HG03139 (cell line): ENCODE measurements around the gene ANKRD61.
"Not testable (repeated sequence)": the region's sequence is repeated elsewhere in the genome, so short reads cannot be mapped to it uniquely, and the experiment has no call there.

Experiments used
- ATAC-seq: cut with Tn5 transposase; IDR thresholded peaks from one replicate; pipeline ENCODE4 v1.9.1; 2021; ENCODE audit not compliant: unreplicated experiment

The ANKRD61 gene

GRCh38 chr7:6031567-6031966, 391 bp downstream of the ANKRD61 start:
- no peak for ATAC-seq

- no peak for ATAC-seq
These were observed 991 bp downstream of the ANKRD61 start for GRCh38 chr7:6032167-6032566.

- no peak for ATAC-seq
These were observed 1.5 kb downstream of the ANKRD61 start for GRCh38 chr7:6032641-6033040.

- no peak for ATAC-seq
These were observed 4.0 kb downstream of the ANKRD61 start for GRCh38 chr7:6035165-6035564.

- ATAC-seq, result no peak
These were observed 4.5 kb downstream of the ANKRD61 start for GRCh38 chr7:6035686-6036085.

GRCh38 chr7:6049780-6050179, 18.6 kb downstream of the ANKRD61 start:
- no peak for ATAC-seq

- not testable (repeated sequence) for ATAC-seq
These were observed 20.0 kb downstream of the ANKRD61 start for GRCh38 chr7:6051185-6051584.

- no peak for ATAC-seq
These were observed 25.4 kb downstream of the ANKRD61 start for GRCh38 chr7:6056616-6057015.

GRCh38 chr7:6057316-6058129, 26.3 kb downstream of the ANKRD61 start:
- no peak for ATAC-seq

- not testable (repeated sequence) for ATAC-seq
These were observed 28.8 kb downstream of the ANKRD61 start for GRCh38 chr7:6059941-6060340.

- ATAC-seq, result no peak
These were observed 40.2 kb downstream of the ANKRD61 start for GRCh38 chr7:6071406-6071805.

GRCh38 chr7:6074612-6075380, 43.6 kb downstream of the ANKRD61 start:
- ATAC-seq, result no peak

GRCh38 chr7:6078548-6078947, 47.4 kb downstream of the ANKRD61 start:
- ATAC-seq, result no peak

GRCh38 chr7:6083047-6083446, 51.9 kb downstream of the ANKRD61 start:
- ATAC-seq, result not testable (repeated sequence)
